Skeletal muscle tissue (tissue), 4 donors: Measurements from ENCODE around the gene CSGALNACT2. TPM values are rescaled to one million over a fixed set of nuclear protein-coding genes. Genes with fewer than 3 reads are reported as not detected.

Experiments used
- H3K27ac ChIP-seq: one replicate; pipeline ENCODE4 v1.7.0; 2013; ENCODE audit warnings: mild to moderate bottlenecking, low read depth, low read length, inconsistent platforms
- H3K27me3 ChIP-seq, 3 donors: one replicate each; pipeline ENCODE4 v1.7.0; 2013; ENCODE audit warnings: low read length in 3 of 3; ENCODE audit not compliant: control insufficient read depth in 3 of 3, insufficient read depth in 3 of 3
- H3K36me3 ChIP-seq, 3 donors: one replicate each; pipeline ENCODE4 v1.7.0; 2013; ENCODE audit warnings: low read length in 3 of 3; ENCODE audit not compliant: control insufficient read depth in 3 of 3, insufficient read depth in 3 of 3
- H3K4me1 ChIP-seq, 3 donors: one replicate each; pipeline ENCODE4 v1.7.0; 2013; ENCODE audit warnings: low read length in 3 of 3, mild to moderate bottlenecking in 3 of 3; ENCODE audit not compliant: control insufficient read depth in 3 of 3, insufficient read depth in 3 of 3
- H3K4me3 ChIP-seq, 3 donors: one replicate each; pipeline ENCODE4 v1.7.0; 2013; ENCODE audit warnings: low read length in 3 of 3
- H3K9ac ChIP-seq, 3 donors: one replicate each; pipeline ENCODE4 v1.7.0; 2013; ENCODE audit warnings: low read length in 3 of 3, mild to moderate bottlenecking in 3 of 3, moderate library complexity in 2 of 3, low read depth in 1 of 3
- H3K9me3 ChIP-seq, 3 donors: one replicate each; pipeline ENCODE4 v1.7.0; 2013; ENCODE audit warnings: low read length in 3 of 3; ENCODE audit not compliant: control insufficient read depth in 3 of 3
- total RNA-seq: library from RNA; depleted of rRNA; stranded (reverse); fragments of >200 nt; gene quantifications from one replicate; pipeline ENCODE4 v1.2.3, GENCODE V29; 2014
- donor health status: Osteomylitis.

CSGALNACT2 gene
- total RNA-seq, 1 donor from 2014 or later, result 24.0 TPM

DNA sequence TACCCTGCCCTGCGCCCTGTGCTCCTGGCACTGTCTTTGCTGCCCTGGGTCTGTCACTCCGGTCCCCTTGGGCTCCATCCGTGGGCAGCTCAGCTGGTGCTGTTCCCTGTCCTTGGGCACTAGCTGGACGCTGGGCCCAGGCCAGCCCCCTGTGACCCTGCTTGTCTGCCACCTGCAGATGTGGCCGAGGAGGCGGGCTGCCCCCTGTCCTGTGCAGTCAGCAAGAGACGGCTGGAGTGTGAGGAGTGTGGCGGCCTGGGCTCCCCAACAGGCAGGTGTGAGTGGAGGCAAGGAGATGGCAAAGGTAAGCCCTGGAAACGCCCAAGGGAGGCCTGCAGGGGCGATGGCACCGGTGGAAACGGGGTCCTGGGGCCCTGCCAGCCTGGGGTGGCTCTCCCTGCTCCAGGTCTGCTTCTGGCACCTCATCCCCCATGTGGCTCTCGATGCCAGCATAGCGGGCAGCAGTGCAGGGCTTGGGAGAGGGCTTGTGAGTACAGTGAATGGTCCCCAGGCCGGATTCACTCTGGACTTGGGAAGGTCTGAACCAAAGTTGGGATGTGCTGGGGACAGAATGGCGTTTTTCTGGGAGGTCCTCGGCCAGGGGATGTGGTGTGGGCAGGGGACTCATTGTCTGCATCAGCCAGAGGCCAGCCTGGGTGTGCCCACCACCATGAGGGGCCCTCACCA, 26.2 kb upstream of the CSGALNACT2 start:
- Histone ChIP-seq H3K9ac (no peak overlapping the region), H3K4me1 (no peaks in the 10 kb centered on the region), H3K36me3 (no peaks in the 10 kb centered on the region), H3K27ac (no peak overlapping the region), H3K27me3 (no peaks in the 10 kb centered on the region), H3K9me3 (no peaks in the 10 kb centered on the region), H3K4me3 (no peak overlapping the region)

- Histone ChIP-seq H3K27ac (no peak overlapping the region), H3K27me3 (no peaks in the 10 kb centered on the region), H3K9me3 (no peaks in the 10 kb centered on the region), H3K4me1 (no peaks in the 10 kb centered on the region), H3K9ac (no peak overlapping the region), H3K4me3 (no peak overlapping the region), H3K36me3 (peaks cover 0 to 2% (median 0%) of the 10 kb centered on the region in 3 donors)
These were observed 25.7 kb upstream of the CSGALNACT2 start for GRCh38 chr10:43112608-43112961.

- Histone ChIP-seq H3K27me3 (no peaks in the 10 kb centered on the region), H3K9ac (no peak overlapping the region), H3K4me1 (no peaks in the 10 kb centered on the region), H3K4me3 (no peak overlapping the region), H3K27ac (no peak overlapping the region), H3K9me3 (no peaks in the 10 kb centered on the region), H3K36me3 (peaks cover 0 to 2% (median 0%) of the 10 kb centered on the region in 3 donors)
These were observed 24.8 kb upstream of the CSGALNACT2 start for GRCh38 chr10:43113201-43114087.

GRCh38 chr10:43114088-43114742, 24.0 kb upstream of the CSGALNACT2 start:
- H3K9ac ChIP-seq, result no peak overlapping the region
- H3K4me1 ChIP-seq, result no peaks in the 10 kb centered on the region
- no peaks in the 10 kb centered on the region for H3K9me3 ChIP-seq
- no peaks in the 10 kb centered on the region for H3K27me3 ChIP-seq
- H3K27ac ChIP-seq, result no peak overlapping the region
- H3K36me3 ChIP-seq, result peaks cover 0 to 2% (median 0%) of the 10 kb centered on the region in 3 donors
- no peak overlapping the region for H3K4me3 ChIP-seq

DNA sequence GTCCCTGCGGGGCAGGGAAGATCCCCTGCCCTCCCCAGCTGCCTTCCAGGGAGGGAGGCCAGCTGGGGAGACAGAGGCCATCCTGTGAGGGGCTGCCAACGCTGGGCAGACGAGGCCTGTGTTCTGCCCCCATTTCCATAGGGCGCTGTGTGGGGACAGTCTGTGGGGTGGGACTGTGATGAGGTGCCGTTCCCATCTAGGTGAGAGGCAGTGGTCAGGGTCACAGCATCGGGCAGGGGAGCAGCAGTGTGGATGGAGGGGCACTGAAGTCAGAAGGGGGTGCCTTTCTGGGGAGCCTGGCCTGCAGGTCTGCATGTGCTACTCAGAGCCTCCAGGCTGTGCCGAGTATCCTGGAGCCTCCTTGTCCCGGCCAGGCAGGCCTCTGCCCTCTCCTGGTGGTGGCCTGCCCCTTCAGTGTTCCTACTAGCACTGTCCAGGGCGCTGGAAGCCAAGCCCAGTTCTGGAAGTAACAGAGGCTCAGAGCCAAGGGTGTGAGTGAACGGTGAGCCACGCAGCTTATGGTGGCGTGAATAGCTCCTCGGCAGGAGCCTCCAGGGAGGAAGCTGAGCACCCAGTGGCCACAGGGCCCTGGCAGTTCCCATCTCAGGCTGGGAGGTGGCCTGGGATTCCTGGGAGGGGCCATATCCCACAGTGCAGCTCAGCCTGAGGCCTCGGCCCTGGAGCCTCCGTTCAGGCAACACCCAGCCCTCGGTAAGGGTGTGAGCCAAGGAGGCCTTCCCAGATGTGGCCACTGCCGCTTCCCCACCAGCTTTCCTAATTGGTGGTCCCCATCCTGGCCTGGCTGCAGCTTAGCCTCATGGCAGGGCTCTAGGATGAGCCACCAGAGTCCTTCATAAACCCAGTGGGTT, 23.3 kb upstream of the CSGALNACT2 start:
- Histone ChIP-seq H3K27me3 (no peaks in the 10 kb centered on the region), H3K36me3 (peaks cover 0 to 2% (median 0%) of the 10 kb centered on the region in 3 donors), H3K9me3 (no peaks in the 10 kb centered on the region), H3K27ac (no peak overlapping the region), H3K4me3 (no peak overlapping the region), H3K4me1 (no peaks in the 10 kb centered on the region), H3K9ac (no peak overlapping the region)

DNA sequence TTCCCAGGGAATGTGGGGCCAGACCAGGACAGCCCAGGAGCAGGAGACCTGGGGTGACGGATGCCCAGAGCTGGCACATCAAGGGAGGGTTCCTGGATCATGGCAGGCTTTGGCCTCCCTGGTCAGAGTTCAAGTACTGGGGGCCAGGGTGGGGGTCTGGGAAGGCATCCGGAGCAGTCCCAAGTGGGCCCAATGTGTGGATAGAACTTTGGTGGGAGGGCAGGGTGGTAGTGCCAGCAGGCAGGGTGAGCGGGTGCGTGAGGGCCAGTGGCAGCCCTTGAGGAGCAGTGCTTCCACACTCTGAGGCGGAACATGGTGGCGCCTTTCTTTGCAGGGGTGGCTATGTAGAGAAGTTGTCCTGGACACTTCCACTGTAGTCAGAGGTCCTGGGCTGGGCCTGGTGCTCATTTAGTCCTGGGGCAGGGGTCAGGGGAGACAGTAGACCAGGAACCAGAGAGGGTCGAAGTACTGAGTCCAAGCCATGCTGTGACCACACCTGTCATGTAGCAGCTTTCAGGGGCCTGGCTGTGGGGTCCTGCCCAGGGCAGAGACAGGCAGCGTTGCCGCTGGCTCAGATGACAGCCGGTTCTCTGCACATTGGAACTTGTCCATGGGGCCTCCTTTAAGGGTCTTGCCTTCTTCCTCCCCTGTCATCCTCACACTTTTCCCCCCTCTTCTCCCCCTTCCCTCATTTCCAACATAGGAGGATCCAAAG, 22.2 kb upstream of the CSGALNACT2 start:
- peaks cover 0 to 2% (median under 1%) of the 10 kb centered on the region in 3 donors for H3K4me1 ChIP-seq

GRCh38 chr10:43116596-43116995, 21.6 kb upstream of the CSGALNACT2 start:
- H3K4me1 ChIP-seq, result peaks cover 4 to 6% (median 6%) of the 10 kb centered on the region in 3 donors
- H3K27me3 ChIP-seq, result no peaks in the 10 kb centered on the region
- no peaks in the 10 kb centered on the region for H3K9me3 ChIP-seq
- H3K9ac ChIP-seq, result no peak overlapping the region
- peaks cover 0 to 2% (median 0%) of the 10 kb centered on the region in 3 donors for H3K36me3 ChIP-seq
- H3K27ac ChIP-seq, result no peak overlapping the region
- H3K4me3 ChIP-seq, result no peak overlapping the region

More for the DNA sequence above, 22.2 kb upstream of the CSGALNACT2 start:
- Histone ChIP-seq H3K36me3 (peaks cover 0 to 2% (median 0%) of the 10 kb centered on the region in 3 donors), H3K27me3 (no peaks in the 10 kb centered on the region), H3K9ac (no peak overlapping the region), H3K4me3 (no peak overlapping the region), H3K27ac (no peak overlapping the region), H3K9me3 (no peaks in the 10 kb centered on the region)

- H3K27me3 ChIP-seq, result no peaks in the 10 kb centered on the region
- no peak overlapping the region for H3K4me3 ChIP-seq
- no peak overlapping the region for H3K27ac ChIP-seq
- H3K9me3 ChIP-seq, result no peaks in the 10 kb centered on the region
- H3K4me1 ChIP-seq, result peaks cover 6 to 12% (median 7%) of the 10 kb centered on the region in 3 donors
- no peak overlapping the region for H3K9ac ChIP-seq
- peaks cover 0 to 2% (median 0%) of the 10 kb centered on the region in 3 donors for H3K36me3 ChIP-seq
These were observed 21.0 kb upstream of the CSGALNACT2 start for GRCh38 chr10:43117031-43117776.
